H1 (cell line): ENCODE data around the gene IL6ST. TPM values are rescaled to one million over a fixed set of nuclear protein-coding genes. Genes with fewer than 3 reads are reported as not detected.

ENCODE experiments used
- CTCF ChIA-PET: fragments of 300-600 bp; sonication (Branson Sonifier 250); formaldehyde crosslinking; loops from one replicate; lab custom pipeline; 2021; ENCODE audit not compliant: partially characterized antibody; lab: Charles Lee
- POLR2A ChIA-PET: fragments of 300-600 bp; sonication (Branson Sonifier 250); formaldehyde crosslinking; loops from one replicate; lab custom pipeline; 2021; ENCODE audit warnings: inconsistent platforms; ENCODE audit not compliant: partially characterized antibody; lab: Charles Lee
- DNase-seq, 2 experiments: peaks; one replicate each; pipeline versions ENCODE4 v3.0.0 to v3.0.0-alpha.2; 2010 to 2022; ENCODE audit warnings: low spot score in 2 of 2, low read depth in 1 of 2, mixed read lengths in 1 of 2
- FAIRE-seq: peaks from 2 replicates; lab custom pipeline; 2011; peaks lifted over from hg19 to GRCh38; lab: Jason Lieb, UNC
- H2AFZ ChIP-seq: 2 replicates; pipeline ENCODE4 v1.8.1; 2012; ENCODE audit warnings: low read length, inconsistent platforms
- H2AK5ac ChIP-seq: 2 replicates; pipeline ENCODE4 v1.6.1; 2013; ENCODE audit warnings: low read depth, low read length
- H2BK120ac ChIP-seq: replicated peaks from 2 replicates; pipeline ENCODE3; 2013; ENCODE audit warnings: low read depth, low read length, inconsistent platforms
- H2BK12ac ChIP-seq: 2 replicates; pipeline ENCODE4 v1.6.1; 2013; ENCODE audit warnings: low read depth, low read length
- H2BK15ac ChIP-seq: 2 replicates; pipeline ENCODE4 v1.6.1; 2013; ENCODE audit warnings: low read length
- H2BK20ac ChIP-seq: 2 replicates; pipeline ENCODE4 v1.6.1; 2013; ENCODE audit warnings: low read length
- H2BK5ac ChIP-seq: 2 replicates; pipeline ENCODE4 v1.6.1; 2013; ENCODE audit warnings: low read depth, low read length
- H3K14ac ChIP-seq: 2 replicates; pipeline ENCODE4 v1.6.1; 2013; ENCODE audit warnings: inconsistent platforms; ENCODE audit not compliant: insufficient read length
- H3K18ac ChIP-seq: 2 replicates; pipeline ENCODE4 v1.6.1; 2013; ENCODE audit warnings: low read length; ENCODE audit errors: extremely low read depth
- H3K23ac ChIP-seq: 2 replicates; pipeline ENCODE4 v1.6.1; 2013; ENCODE audit warnings: inconsistent platforms; ENCODE audit not compliant: insufficient read length
- H3K23me2 ChIP-seq: 2 replicates; pipeline ENCODE4 v1.6.1; 2013; ENCODE audit warnings: low read depth, low read length
- H3K27ac ChIP-seq: 2 replicates; pipeline ENCODE4 v1.6.1; 2011; ENCODE audit warnings: low read depth, low read length, inconsistent platforms
- H3K27me3 ChIP-seq, 4 experiments: replicated peaks in 1 of 4; 1 replicate in 1 of 4; 2 replicates in 3 of 4; pipeline versions ENCODE4 v1.6.1 to v1.8.1; 2011 to 2013; ENCODE audit warnings: low read length in 3 of 4, mild to moderate bottlenecking in 3 of 4, inconsistent platforms in 2 of 4, mixed read lengths in 2 of 4, moderate library complexity in 1 of 4; ENCODE audit not compliant: control insufficient read depth in 3 of 4, insufficient read depth in 3 of 4; ENCODE audit errors: extremely low read depth in 1 of 4
- H3K36me3 ChIP-seq, 4 experiments: 2 replicates each; pipeline versions ENCODE4 v1.6.1 to v1.8.1; 2011 to 2013; ENCODE audit warnings: mild to moderate bottlenecking in 4 of 4, low read length in 3 of 4, moderate library complexity in 2 of 4, control low read depth in 1 of 4, inconsistent platforms in 1 of 4; ENCODE audit not compliant: insufficient read depth in 4 of 4, control insufficient read depth in 2 of 4
- H3K4ac ChIP-seq: replicated peaks from 2 replicates; pipeline ENCODE3; 2013; ENCODE audit warnings: low read length, low read depth, mixed read lengths, inconsistent platforms; ENCODE audit not compliant: insufficient read length
- H3K4me1 ChIP-seq, 4 experiments: replicated peaks in 1 of 4; 1 replicate in 1 of 4; 2 replicates in 3 of 4; pipeline versions ENCODE4 v1.6.1 to v1.8.1; 2011 to 2013; ENCODE audit warnings: low read length in 3 of 4, inconsistent platforms in 2 of 4, mixed read lengths in 1 of 4; ENCODE audit not compliant: insufficient read depth in 4 of 4, control insufficient read depth in 3 of 4
- H3K4me2 ChIP-seq, 2 experiments: 2 replicates each; pipeline versions ENCODE4 v1.6.1 to v1.8.1; 2011 to 2013; ENCODE audit warnings: low read depth in 2 of 2, low read length in 2 of 2, control low read depth in 1 of 2, inconsistent platforms in 1 of 2, mild to moderate bottlenecking in 1 of 2; ENCODE audit not compliant: insufficient read depth in 1 of 2
- H3K4me3 ChIP-seq, 4 experiments: fragments of 200-600, 300-600 bp in 1 of 4; sonication (generic), shearing (Covaris generic), sonication (Bioruptor Twin) in 1 of 4; 2 replicates each; pipeline versions ENCODE4 v1.5.1 to v1.8.1; 2011 to 2016; ENCODE audit warnings: low read length in 4 of 4, low read depth in 3 of 4, control low read depth in 2 of 4, inconsistent platforms in 2 of 4, mild to moderate bottlenecking in 2 of 4, mixed read lengths in 1 of 4, moderate library complexity in 1 of 4; ENCODE audit not compliant: insufficient read depth in 2 of 4; ENCODE audit errors: extremely low read depth in 1 of 4
- H3K56ac ChIP-seq: replicated peaks from 2 replicates; pipeline ENCODE3; 2013; ENCODE audit warnings: low read depth, mild to moderate bottlenecking, mixed read lengths, low read length, inconsistent platforms; ENCODE audit not compliant: insufficient read length
- H3K79me1 ChIP-seq: 2 replicates; pipeline ENCODE4 v1.6.1; 2013; ENCODE audit warnings: low read depth, low read length, control low read depth
- H3K79me2 ChIP-seq, 2 experiments: 2 replicates each; pipeline versions ENCODE4 v1.6.1 to v1.8.1; 2012 to 2013; ENCODE audit warnings: low read length in 2 of 2, mild to moderate bottlenecking in 2 of 2, inconsistent platforms in 1 of 2; ENCODE audit not compliant: insufficient read depth in 2 of 2, control insufficient read depth in 1 of 2
- H3K9ac ChIP-seq, 4 experiments: replicated peaks in 1 of 4; 1 replicate in 1 of 4; 2 replicates in 3 of 4; pipeline versions ENCODE4 v1.6.1 to v1.8.1; 2011 to 2013; ENCODE audit warnings: low read depth in 3 of 4, low read length in 3 of 4, control low read depth in 2 of 4, mild to moderate bottlenecking in 2 of 4, moderate library complexity in 2 of 4, inconsistent platforms in 1 of 4; ENCODE audit errors: extremely low read depth in 1 of 4
- H3K9me3 ChIP-seq, 2 experiments: 2 replicates each; pipeline versions ENCODE4 v1.6.1 to v1.8.1; 2012 to 2013; ENCODE audit warnings: mild to moderate bottlenecking in 2 of 2, moderate library complexity in 2 of 2, control low read depth in 1 of 2, inconsistent platforms in 1 of 2, low read depth in 1 of 2, low read length in 1 of 2, mixed read lengths in 1 of 2; ENCODE audit not compliant: insufficient read depth in 2 of 2
- H4K20me1 ChIP-seq, 2 experiments: replicated peaks in 1 of 2; 2 replicates each; pipeline versions ENCODE3 to v1.8.1; 2011 to 2013; ENCODE audit warnings: inconsistent platforms in 2 of 2, low read length in 2 of 2, mild to moderate bottlenecking in 1 of 2; ENCODE audit not compliant: insufficient read depth in 2 of 2, control insufficient read depth in 1 of 2
- H4K5ac ChIP-seq: 2 replicates; pipeline ENCODE4 v1.6.1; 2013; ENCODE audit warnings: low read length, low read depth, mixed read lengths, inconsistent platforms; ENCODE audit not compliant: insufficient read length
- H4K8ac ChIP-seq: 2 replicates; pipeline ENCODE4 v1.8.0; 2013; ENCODE audit warnings: mild to moderate bottlenecking, moderate library complexity, low read length, inconsistent platforms; ENCODE audit not compliant: insufficient read depth; ENCODE audit errors: extremely low read depth
- H4K91ac ChIP-seq: replicated peaks from 2 replicates; pipeline ENCODE3; 2013; ENCODE audit warnings: low read length, mixed read lengths, inconsistent platforms; ENCODE audit not compliant: insufficient read length
- CHD1 ChIP-seq: IDR thresholded peaks from 2 replicates; pipeline ENCODE4 v1.6.1; 2012; ENCODE audit warnings: low read depth, low read length, improper control_type of control experiment
- GTF2F1 ChIP-seq: IDR thresholded peaks from 2 replicates; pipeline ENCODE4 v1.6.1; 2012; ENCODE audit warnings: low read depth, low read length, improper control_type of control experiment, borderline replicate concordance
- HDAC6 ChIP-seq: IDR thresholded peaks from one replicate; pipeline ENCODE4 v1.7.1; 2012; ENCODE audit warnings: low read depth, mild to moderate bottlenecking, inconsistent platforms, low read length, moderate library complexity
- JUND ChIP-seq: IDR thresholded peaks from 2 replicates; pipeline ENCODE4 v1.6.1; 2011; ENCODE audit warnings: mild to moderate bottlenecking, improper control_type of control experiment, low read length
- KDM1A ChIP-seq: fragments of 200-600, 300-600 bp; sonication (generic); IDR thresholded peaks from 2 replicates; pipeline ENCODE4 v1.7.1; 2016; ENCODE audit warnings: mild to moderate bottlenecking, low read length, borderline replicate concordance
- POLR2AphosphoS5 ChIP-seq: IDR thresholded peaks from 2 replicates; pipeline ENCODE4 v1.6.1; 2011; ENCODE audit warnings: low read depth, low read length
- SP2 ChIP-seq: IDR thresholded peaks from 2 replicates; pipeline ENCODE4 v1.6.1; 2012; ENCODE audit warnings: mild to moderate bottlenecking, low read length, inconsistent platforms
- SUZ12 ChIP-seq: fragments of 200-600 bp; sonication (generic); IDR thresholded peaks from 2 replicates; pipeline ENCODE4 v1.6.1; 2012; ENCODE audit warnings: mild to moderate bottlenecking, inconsistent platforms, low read length, moderate library complexity, mixed read lengths
- WGBS, 2 experiments: shearing (Covaris generic) in 1 of 2; methylation state at CpG; one replicate each; pipeline versions ENCODE4 v1.1.6 to v1.1.7; 2013 to 2015; ENCODE audit warnings: low lambda C conversion rate in 2 of 2, mixed read lengths in 2 of 2, inconsistent platforms in 1 of 2, low coverage in 1 of 2, missing lambda C conversion rate in 1 of 2; ENCODE audit not compliant: insufficient replicate concordance in 2 of 2, insufficient coverage in 1 of 2, insufficient read length in 1 of 2; ENCODE audit errors: extremely low coverage in 1 of 2, missing lambda C conversion rate in 1 of 2; 5-methylcytosine and 5-hydroxymethylcytosine counted together
- polyA plus RNA-seq, 7 experiments: library from polyadenylated mRNA; depleted of rRNA in 3 of 7; stranded (reverse) in 5 of 7; unstranded in 2 of 7; fragments of >200 nt in 5 of 7; fragments of 200-250 nt in 2 of 7; gene quantifications; 1 replicate in 5 of 7; 2 replicates in 1 of 7; 4 replicates in 1 of 7; pipeline versions ENCODE4 v1.2.1 to v1.2.3, GENCODE V29; 2011 to 2013; ENCODE audit warnings: missing spikeins in 2 of 7, mixed read lengths in 2 of 7
- total RNA-seq: library from RNA; stranded (reverse); fragmentation: NEBNext Ultra II Directional; extraction: Animal tissue kit (Norgen Biotek cat#: 25700); gene quantifications from 2 replicates; pipeline ENCODE4 v1.2.1, GENCODE V29; 2021
- TF ChIP-seq, protein P1 (sequence below): IDR thresholded peaks from 2 replicates; pipeline ENCODE4 v1.6.1; 2012; ENCODE audit warnings: low read length, inconsistent platforms
- TF ChIP-seq, protein P2 (sequence below), 3 experiments: IDR thresholded peaks; 1 replicate in 2 of 3; 2 replicates in 1 of 3; pipeline versions ENCODE4 v1.5.1 to v1.6.1; 2011; ENCODE audit warnings: low read length in 3 of 3, mild to moderate bottlenecking in 3 of 3, inconsistent platforms in 2 of 3, low read depth in 1 of 3, moderate library complexity in 1 of 3; ENCODE audit not compliant: insufficient read depth in 1 of 3; ENCODE audit errors: control extremely low read depth in 1 of 3

The IL6ST gene
- total and polyA plus RNA-seq, 2 of the 8 experiments (the other 6 are each of a cell fraction or from before 2014, with no cell fraction given) = 1.4 to 11.1 TPM

DNA sequence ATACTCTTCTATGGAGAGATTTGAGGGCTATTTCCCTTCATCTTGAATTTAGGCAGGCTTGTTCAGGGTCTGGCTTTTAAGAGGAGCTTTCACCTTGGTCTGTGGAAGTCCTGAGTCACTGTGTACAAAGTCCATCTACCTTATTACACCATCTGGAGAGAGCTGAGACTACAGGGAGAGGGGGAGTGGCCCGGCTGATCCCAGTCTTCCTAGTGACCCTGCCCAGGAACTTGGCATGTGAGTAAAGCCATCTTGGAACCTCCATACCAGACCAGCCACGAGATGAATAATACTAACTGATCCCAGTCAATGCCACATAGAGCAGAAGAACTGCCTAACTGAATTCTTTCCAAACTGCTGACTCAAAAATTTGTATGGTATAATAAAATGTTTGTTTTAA lies 8.4 kb upstream of the IL6ST start:
- Histone ChIP-seq H2BK5ac (no peak overlapping the region), H4K5ac (no peak overlapping the region), H3K23ac (no peak overlapping the region), H3K79me2 (no peaks in the 10 kb centered on the region), H3K9ac (no peak overlapping the region), H3K9me3 (no peaks in the 10 kb centered on the region), H3K23me2 (no peaks in the 10 kb centered on the region), H3K27me3 (no peaks in the 10 kb centered on the region), H3K14ac (no peak overlapping the region), H2BK12ac (no peak overlapping the region), H3K4ac (no peak overlapping the region), H4K91ac (no peak overlapping the region), H2BK120ac (no peak overlapping the region), H2BK15ac (no peak overlapping the region), H3K56ac (no peak overlapping the region), H3K4me3 (no peak overlapping the region), H2BK20ac (no peak overlapping the region), H3K27ac (no peak overlapping the region), H4K20me1 (no peaks in the 10 kb centered on the region), H3K79me1 (no peaks in the 10 kb centered on the region), H2AK5ac (no peak overlapping the region), H3K18ac (no peak overlapping the region), H4K8ac (no peak overlapping the region), H3K4me2 (no peak overlapping the region), H3K4me1 (no peaks in the 10 kb centered on the region), H2AFZ (no peak overlapping the region), H3K36me3 (no peaks in the 10 kb centered on the region)
- POLR2A ChIA-PET = no interaction called here
- CTCF ChIA-PET = interaction anchor here (0.6 kb wide), 1 partner anchor 49 kb away, joined by 4 read pairs; no protein-coding TSS in a partner anchor
- FAIRE-seq = no peak
- 75% methylated on average over 2 of the region's 2 CpGs; no CpG with 5 or more reads in 1 of the 2 experiments for WGBS, 2 experiments
- no peak for DNase-seq
- TF ChIP-seq CHD1 (no peak), SP2 (no peak), KDM1A (no peak), GTF2F1 (no peak), JUND (no peak), HDAC6 (no peak), POLR2AphosphoS5 (no peak), SUZ12 (no peak)
- TF ChIP-seq, protein P1, sequence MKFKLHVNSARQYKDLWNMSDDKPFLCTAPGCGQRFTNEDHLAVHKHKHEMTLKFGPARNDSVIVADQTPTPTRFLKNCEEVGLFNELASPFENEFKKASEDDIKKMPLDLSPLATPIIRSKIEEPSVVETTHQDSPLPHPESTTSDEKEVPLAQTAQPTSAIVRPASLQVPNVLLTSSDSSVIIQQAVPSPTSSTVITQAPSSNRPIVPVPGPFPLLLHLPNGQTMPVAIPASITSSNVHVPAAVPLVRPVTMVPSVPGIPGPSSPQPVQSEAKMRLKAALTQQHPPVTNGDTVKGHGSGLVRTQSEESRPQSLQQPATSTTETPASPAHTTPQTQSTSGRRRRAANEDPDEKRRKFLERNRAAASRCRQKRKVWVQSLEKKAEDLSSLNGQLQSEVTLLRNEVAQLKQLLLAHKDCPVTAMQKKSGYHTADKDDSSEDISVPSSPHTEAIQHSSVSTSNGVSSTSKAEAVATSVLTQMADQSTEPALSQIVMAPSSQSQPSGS = no peak
- TF ChIP-seq, protein P2, sequence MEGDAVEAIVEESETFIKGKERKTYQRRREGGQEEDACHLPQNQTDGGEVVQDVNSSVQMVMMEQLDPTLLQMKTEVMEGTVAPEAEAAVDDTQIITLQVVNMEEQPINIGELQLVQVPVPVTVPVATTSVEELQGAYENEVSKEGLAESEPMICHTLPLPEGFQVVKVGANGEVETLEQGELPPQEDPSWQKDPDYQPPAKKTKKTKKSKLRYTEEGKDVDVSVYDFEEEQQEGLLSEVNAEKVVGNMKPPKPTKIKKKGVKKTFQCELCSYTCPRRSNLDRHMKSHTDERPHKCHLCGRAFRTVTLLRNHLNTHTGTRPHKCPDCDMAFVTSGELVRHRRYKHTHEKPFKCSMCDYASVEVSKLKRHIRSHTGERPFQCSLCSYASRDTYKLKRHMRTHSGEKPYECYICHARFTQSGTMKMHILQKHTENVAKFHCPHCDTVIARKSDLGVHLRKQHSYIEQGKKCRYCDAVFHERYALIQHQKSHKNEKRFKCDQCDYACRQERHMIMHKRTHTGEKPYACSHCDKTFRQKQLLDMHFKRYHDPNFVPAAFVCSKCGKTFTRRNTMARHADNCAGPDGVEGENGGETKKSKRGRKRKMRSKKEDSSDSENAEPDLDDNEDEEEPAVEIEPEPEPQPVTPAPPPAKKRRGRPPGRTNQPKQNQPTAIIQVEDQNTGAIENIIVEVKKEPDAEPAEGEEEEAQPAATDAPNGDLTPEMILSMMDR (IDR thresholded peaks at IDR 0.05; ENCODE audit: control extremely low read depth in 1 of 3, insufficient read depth in 1 of 3, low read depth in 1 of 3, low read length in 3 of 3) = no peak
